Muscle layer of colon (tissue), 2 donors: Measurements from ENCODE around the gene LSP1.
"Not testable (repeated sequence)": the region's sequence is repeated elsewhere in the genome, so short reads cannot be mapped to it uniquely, and the experiment has no call there.

ENCODE experiments used
- H3K27ac ChIP-seq: one replicate; pipeline ENCODE4 v1.7.0; 2013; ENCODE audit warnings: low read depth, mild to moderate bottlenecking, low read length, moderate library complexity
- H3K27me3 ChIP-seq, 2 donors: one replicate each; pipeline ENCODE4 v1.7.0; 2013; ENCODE audit warnings: low read length in 2 of 2, mild to moderate bottlenecking in 2 of 2; ENCODE audit not compliant: insufficient read depth in 2 of 2, control insufficient read depth in 1 of 2
- H3K36me3 ChIP-seq: one replicate; pipeline ENCODE4 v1.7.0; 2013; ENCODE audit warnings: mild to moderate bottlenecking, low read length; ENCODE audit not compliant: insufficient read depth
- H3K4me1 ChIP-seq: one replicate; pipeline ENCODE4 v1.7.0; 2013; ENCODE audit warnings: mild to moderate bottlenecking, low read length; ENCODE audit not compliant: insufficient read depth
- H3K4me3 ChIP-seq, 2 donors: one replicate each; pipeline ENCODE4 v1.7.0; 2013; ENCODE audit warnings: low read length in 2 of 2, low read depth in 1 of 2, mild to moderate bottlenecking in 1 of 2, moderate library complexity in 1 of 2
- H3K9ac ChIP-seq: one replicate; pipeline ENCODE4 v1.7.0; 2013; ENCODE audit warnings: low read length
- H3K9me3 ChIP-seq: one replicate; pipeline ENCODE4 v1.7.0; 2013; ENCODE audit warnings: mild to moderate bottlenecking, low read length
- donor health status: abdominal sarcoma.
- donor health status: Adenocarcinoma of cecum.

LSP1 gene, protein sequence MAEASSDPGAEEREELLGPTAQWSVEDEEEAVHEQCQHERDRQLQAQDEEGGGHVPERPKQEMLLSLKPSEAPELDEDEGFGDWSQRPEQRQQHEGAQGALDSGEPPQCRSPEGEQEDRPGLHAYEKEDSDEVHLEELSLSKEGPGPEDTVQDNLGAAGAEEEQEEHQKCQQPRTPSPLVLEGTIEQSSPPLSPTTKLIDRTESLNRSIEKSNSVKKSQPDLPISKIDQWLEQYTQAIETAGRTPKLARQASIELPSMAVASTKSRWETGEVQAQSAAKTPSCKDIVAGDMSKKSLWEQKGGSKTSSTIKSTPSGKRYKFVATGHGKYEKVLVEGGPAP

DNA sequence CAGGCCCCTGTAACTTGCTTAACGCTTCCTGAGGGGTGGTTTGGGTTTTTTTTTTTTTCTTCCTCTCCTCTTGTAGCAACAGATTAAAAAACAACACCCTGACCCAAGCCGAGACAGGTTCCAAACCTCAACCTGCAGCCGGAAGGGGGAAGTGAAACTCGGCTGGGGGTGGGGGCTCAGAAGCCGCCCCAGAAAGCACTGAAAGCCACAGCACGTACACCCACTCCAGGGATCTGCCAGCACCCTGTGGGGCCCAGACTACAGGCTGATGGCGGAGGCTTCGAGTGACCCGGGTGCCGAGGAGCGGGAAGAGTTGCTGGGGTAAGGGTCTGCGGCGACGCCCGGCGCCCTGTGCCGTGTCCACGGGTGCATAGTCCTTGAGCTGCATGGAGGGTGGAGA lies at the start of gene LSP1:
LSP1 (plus strand) TSS at position 208 of the 400 bp plus-strand sequence; CDS start at position 269, 61 bp downstream.
- H3K27ac ChIP-seq = no peak within 1 kb of the TSS
- no peaks in the 10 kb centered on the region for H3K9me3 ChIP-seq
- H3K9ac ChIP-seq = no peak within 1 kb of the TSS
- no peaks in the 10 kb centered on the region for H3K36me3 ChIP-seq
- H3K4me1 ChIP-seq = no peaks in the 10 kb centered on the region
- H3K27me3 ChIP-seq = no peaks in the 10 kb centered on the region
- no peak within 1 kb of the TSS for H3K4me3 ChIP-seq

DNA sequence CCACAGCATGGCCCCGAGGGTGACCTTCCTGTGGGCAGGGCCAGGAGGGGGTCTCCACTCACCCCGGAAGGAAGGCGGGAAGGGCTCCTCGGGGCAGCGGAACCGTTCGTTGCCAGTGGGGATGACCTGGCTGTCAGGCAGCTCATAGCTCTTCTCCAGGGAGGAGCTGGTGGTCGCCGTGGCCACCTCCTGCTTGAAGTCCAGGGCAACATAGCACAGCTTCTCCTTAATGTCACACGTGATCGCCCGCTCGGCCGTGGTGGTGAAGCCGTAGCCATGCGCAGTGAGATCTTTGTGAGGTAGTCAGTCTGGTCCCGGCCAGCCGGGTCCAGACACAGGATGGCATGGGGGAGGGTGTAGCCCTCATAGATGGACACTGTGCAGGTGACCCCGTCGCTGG lies 49.6 kb upstream of the LSP1 start:
- Histone ChIP-seq H3K9me3 (no peaks in the 10 kb centered on the region), H3K27me3 (peaks cover 0 to 3% of the 10 kb centered on the region in 2 donors), H3K36me3 (no peaks in the 10 kb centered on the region), H3K9ac (no peak overlapping the region), H3K27ac (no peak overlapping the region), H3K4me3 (no peak overlapping the region), H3K4me1 (no peaks in the 10 kb centered on the region)

DNA sequence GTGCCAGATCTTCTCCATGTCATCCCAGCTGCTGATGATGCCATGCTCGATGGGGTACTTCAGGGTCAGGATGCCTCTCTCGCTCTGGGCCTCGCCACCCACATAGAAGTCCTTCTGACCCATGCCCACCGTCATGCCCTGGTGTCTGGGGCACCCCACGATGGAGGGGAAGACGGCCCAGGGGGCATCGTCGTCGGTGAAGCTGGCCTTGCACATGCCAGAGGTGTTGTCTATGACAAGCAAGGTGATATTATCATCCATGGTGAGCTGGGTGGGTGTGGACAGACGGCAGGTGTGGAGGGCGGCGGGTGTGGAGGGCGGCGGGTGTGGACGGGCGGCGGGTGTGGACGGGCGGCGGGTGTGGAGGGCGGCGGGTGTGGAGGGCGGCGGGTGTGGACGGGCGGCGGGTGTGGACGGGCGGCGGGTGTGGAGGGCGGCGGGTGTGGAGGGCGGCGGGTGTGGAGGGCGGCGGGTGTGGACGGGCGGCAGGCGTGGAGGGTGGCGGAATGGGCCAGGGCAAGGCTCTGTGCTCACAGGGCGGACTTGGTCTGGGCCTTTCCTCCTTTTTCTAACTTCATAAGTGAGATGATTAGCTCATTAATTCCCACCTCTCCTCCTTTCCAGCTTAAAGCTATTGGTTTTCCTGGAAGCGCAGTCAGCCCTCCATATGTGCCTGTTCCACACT lies 48.9 kb upstream of the LSP1 start:
- not testable (repeated sequence) for H3K4me1 ChIP-seq, H3K9me3 ChIP-seq, H3K27ac ChIP-seq, H3K27me3 ChIP-seq, H3K9ac ChIP-seq, H3K4me3 ChIP-seq, H3K36me3 ChIP-seq

DNA sequence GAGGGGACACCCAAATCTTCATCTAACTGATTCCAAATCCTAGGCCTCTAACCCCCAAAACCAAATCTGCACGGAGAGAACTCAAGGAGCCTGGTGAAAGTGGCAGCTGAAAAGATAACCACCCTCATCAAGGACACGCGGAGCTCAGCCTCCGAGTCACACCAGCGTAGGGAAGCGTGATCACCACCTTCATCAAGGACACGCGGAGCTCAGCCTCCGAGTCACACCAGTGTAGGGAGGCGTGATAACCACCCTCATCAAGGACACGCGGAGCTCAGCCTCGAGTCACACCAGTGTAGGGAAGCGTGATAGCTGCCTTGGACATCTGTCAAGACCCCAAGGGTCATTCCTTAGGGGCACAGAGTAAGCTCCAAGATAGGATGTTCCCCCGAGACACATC lies 47.4 kb upstream of the LSP1 start:
- Histone ChIP-seq H3K4me3 (no peak overlapping the region), H3K36me3 (no peaks in the 10 kb centered on the region), H3K27me3 (peaks cover 0 to 3% of the 10 kb centered on the region in 2 donors), H3K27ac (no peak overlapping the region), H3K4me1 (no peaks in the 10 kb centered on the region), H3K9me3 (no peaks in the 10 kb centered on the region), H3K9ac (no peak overlapping the region)

DNA sequence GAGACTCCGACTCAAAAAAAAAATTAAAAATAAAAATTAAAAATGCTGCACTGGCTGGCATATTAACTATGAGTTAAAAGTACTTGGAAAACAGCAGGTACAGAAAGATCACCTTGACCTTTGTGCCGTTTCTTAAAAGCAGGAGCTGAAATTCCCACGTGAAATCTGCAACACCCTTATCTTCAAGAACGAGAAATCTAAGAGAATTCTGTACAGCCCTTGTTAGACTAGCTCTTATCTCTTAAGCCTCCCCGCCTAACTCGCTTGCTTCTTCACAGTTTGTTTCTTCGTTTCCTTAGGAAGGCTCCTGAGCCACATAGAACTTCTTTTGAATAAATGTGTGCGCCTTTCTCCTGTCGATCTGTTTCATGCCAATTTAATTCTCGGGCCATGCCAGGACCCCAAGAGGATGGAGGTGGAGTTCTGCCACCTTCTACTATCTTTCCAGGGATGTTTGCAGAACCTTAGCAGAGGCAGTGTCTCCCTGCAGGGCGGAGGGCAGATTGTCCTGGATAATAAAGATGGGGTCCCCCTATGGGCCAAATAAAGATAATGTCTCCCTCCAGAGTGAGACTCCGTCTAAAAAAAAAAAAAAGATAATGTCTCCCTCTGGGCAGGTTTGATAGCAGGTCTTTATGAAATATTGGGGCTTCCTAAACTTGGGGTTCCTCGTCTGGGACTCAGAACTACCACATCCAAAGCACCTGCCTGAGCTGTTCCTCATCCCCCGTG lies 45.5 kb upstream of the LSP1 start:
- no peaks in the 10 kb centered on the region for H3K4me1 ChIP-seq
- H3K9ac ChIP-seq = no peak overlapping the region
- no peak overlapping the region for H3K27ac ChIP-seq
- no peaks in the 10 kb centered on the region for H3K9me3 ChIP-seq
- no peaks in the 10 kb centered on the region for H3K36me3 ChIP-seq
- H3K4me3 ChIP-seq = no peak overlapping the region
- peaks cover 0 to 3% of the 10 kb centered on the region in 2 donors for H3K27me3 ChIP-seq

DNA sequence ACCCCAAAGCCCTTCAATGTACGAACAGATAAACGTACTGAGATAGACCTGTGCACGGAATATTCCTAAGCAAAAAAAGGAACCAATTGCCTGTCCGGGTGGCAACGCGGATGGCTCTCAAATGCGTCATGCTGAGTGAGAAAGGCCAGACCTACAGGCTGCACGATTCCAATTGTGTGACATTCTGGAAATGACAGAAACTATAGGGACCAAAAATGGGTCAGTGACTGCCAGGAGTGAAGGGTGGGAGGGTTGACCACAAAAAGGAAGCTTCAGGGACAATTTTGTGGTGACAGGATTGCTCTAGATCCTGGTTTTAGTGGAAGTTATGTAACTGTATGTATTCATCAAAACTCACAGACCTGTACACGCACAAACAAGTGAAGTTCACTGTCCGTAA lies 42.1 kb upstream of the LSP1 start:
- H3K27me3 ChIP-seq = no peaks in the 10 kb centered on the region
- no peaks in the 10 kb centered on the region for H3K36me3 ChIP-seq
- H3K4me1 ChIP-seq = no peaks in the 10 kb centered on the region
- H3K27ac ChIP-seq = no peak overlapping the region
- no peak overlapping the region for H3K4me3 ChIP-seq
- H3K9me3 ChIP-seq = no peaks in the 10 kb centered on the region
- no peak overlapping the region for H3K9ac ChIP-seq

DNA sequence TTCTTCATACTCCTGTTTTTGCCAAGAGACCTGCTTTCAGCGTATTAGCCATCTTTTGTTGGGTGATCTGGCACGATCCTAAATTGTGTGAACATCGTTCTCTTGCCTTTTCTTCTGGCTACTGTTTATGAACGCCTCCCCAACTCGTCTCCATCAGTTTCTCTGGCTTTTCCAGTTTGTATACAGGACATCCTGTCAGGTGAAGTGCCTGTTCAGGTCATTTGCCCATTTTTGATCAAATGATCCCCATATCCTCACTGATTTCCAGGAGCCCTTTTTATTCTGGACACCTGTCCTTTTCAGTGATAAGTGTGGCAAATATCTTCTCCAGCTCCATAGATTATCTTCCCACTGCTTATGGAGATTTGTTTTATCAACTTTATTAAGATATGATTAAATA lies 40.6 kb upstream of the LSP1 start:
- Histone ChIP-seq H3K4me3 (no peak overlapping the region), H3K27me3 (no peaks in the 10 kb centered on the region), H3K9me3 (no peaks in the 10 kb centered on the region), H3K4me1 (no peaks in the 10 kb centered on the region), H3K27ac (no peak overlapping the region), H3K9ac (no peak overlapping the region), H3K36me3 (no peaks in the 10 kb centered on the region)

DNA sequence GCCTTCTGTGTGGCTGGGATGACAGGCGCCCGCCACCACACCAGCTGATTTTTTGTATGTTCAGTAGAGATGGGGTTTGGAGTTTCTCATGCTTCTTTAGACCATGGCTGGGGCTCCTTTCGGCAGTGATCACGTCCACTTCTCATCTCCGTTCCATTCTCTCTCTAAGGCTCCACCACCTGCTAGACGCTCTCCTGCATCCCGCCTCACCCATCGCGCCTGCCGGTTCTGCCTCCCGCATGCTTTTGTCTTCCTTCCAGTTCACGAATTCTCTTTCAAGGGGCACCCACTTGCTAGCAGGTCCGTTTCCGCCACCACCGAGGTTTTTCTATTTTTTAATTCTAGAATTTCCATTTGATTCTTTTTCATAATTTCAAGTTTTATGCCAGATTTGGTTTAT lies 40.1 kb upstream of the LSP1 start:
- H3K9me3 ChIP-seq = no peaks in the 10 kb centered on the region
- no peak overlapping the region for H3K4me3 ChIP-seq
- no peaks in the 10 kb centered on the region for H3K27me3 ChIP-seq
- H3K36me3 ChIP-seq = no peaks in the 10 kb centered on the region
- H3K27ac ChIP-seq = no peak overlapping the region
- H3K9ac ChIP-seq = no peak overlapping the region
- H3K4me1 ChIP-seq = no peaks in the 10 kb centered on the region

DNA sequence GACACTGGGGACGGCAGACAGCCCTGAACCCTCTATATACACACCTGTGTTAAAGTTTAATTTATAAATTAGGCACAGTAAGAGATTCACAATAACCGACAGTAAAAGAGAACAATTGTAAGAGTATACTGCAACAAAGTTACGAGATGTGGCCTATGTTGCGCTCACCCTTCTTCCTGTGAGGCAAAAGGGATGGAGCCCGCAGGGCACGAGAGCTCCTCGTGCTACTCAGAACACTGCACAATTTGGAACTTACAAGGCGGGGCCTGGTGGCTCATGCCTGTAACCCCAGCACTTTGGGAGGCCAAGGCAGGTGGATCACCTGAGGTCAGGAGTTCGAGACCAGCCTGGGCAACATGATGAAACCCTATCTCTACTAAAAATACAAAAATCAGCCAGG lies 39.5 kb upstream of the LSP1 start:
- H3K27me3 ChIP-seq, H3K9me3 ChIP-seq, H3K27ac ChIP-seq, H3K9ac ChIP-seq, H3K4me3 ChIP-seq, H3K4me1 ChIP-seq, H3K36me3 ChIP-seq: not testable (repeated sequence)

DNA sequence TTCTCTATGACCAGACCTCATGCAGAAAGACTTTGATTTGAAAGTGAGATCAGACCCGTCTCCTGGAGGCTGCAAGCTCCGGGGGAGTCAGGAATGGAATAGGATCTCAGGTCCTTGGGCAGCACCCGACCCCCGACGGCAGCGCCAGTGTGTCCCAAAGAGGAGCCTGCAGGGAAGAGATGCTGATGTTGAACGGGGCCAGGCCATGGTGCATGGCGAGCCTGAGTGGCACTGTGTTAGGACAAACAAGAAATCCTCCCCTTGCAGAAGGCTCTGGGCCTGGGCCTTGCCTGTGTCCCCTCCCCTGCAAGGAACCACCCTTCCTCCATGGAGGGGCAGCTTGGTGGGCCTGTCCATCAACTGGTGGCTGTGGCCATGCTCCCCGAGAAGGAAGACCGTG lies 38.2 kb upstream of the LSP1 start:
- Histone ChIP-seq H3K4me1 (no peaks in the 10 kb centered on the region), H3K9ac (no peak overlapping the region), H3K36me3 (no peaks in the 10 kb centered on the region), H3K27me3 (no peaks in the 10 kb centered on the region), H3K4me3 (no peak overlapping the region), H3K9me3 (peaks cover 5% of the 10 kb centered on the region), H3K27ac (no peak overlapping the region)

DNA sequence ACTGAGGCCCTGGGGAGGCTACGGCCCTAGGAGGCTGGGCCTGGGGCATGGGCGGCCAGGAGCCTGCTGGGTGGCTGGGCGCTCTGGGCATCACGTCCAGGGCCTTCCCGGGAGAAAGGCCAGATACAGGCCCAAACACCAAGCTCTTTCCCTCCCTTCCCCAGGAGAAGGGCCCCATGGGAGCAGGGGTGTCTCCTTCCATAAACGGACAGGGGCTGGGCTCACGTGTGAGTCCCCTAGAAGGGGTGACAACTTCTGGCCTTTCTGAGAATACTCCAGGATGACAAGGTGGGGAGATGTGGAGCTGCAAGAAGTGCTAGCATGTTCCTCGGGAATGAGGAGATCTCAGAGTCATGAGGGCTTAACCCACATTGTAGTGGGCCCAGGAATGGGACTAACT lies 37.6 kb upstream of the LSP1 start:
- peaks cover 5% of the 10 kb centered on the region for H3K9me3 ChIP-seq
- no peak overlapping the region for H3K4me3 ChIP-seq
- H3K27me3 ChIP-seq = no peaks in the 10 kb centered on the region
- H3K4me1 ChIP-seq = no peaks in the 10 kb centered on the region
- no peak overlapping the region for H3K27ac ChIP-seq
- H3K36me3 ChIP-seq = no peaks in the 10 kb centered on the region
- H3K9ac ChIP-seq = no peak overlapping the region
